Measurements from ENCODE around the gene CRPPA.

DNA sequence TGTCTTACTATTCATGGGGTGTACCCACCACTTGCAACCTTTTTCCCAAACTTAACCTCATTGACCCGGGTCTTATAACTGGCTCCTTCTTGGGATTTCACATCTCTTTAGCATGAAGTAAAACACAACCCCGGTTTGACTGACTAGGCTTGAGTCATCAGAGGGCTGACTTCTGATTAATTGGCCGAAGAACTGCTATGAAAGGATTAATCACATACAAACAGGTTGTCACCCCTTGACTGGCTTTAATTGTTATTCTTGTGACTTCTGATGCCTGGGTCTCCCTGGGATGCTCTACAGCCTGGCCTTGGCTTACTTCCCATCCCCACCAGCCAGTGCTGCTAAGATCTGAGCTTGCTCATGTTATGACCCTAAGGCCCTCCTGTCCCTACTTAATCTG lies 8.8 kb upstream of the CRPPA start:
- TF ChIP-seq POLR2A (IDR thresholded peaks at IDR 0.05): no peak
- TF ChIP-seq POLR2AphosphoS5 (IDR thresholded peaks at IDR 0.05): no peak
- TF ChIP-seq, protein P1, sequence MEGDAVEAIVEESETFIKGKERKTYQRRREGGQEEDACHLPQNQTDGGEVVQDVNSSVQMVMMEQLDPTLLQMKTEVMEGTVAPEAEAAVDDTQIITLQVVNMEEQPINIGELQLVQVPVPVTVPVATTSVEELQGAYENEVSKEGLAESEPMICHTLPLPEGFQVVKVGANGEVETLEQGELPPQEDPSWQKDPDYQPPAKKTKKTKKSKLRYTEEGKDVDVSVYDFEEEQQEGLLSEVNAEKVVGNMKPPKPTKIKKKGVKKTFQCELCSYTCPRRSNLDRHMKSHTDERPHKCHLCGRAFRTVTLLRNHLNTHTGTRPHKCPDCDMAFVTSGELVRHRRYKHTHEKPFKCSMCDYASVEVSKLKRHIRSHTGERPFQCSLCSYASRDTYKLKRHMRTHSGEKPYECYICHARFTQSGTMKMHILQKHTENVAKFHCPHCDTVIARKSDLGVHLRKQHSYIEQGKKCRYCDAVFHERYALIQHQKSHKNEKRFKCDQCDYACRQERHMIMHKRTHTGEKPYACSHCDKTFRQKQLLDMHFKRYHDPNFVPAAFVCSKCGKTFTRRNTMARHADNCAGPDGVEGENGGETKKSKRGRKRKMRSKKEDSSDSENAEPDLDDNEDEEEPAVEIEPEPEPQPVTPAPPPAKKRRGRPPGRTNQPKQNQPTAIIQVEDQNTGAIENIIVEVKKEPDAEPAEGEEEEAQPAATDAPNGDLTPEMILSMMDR (IDR thresholded peaks at IDR 0.05): no peak
- TF ChIP-seq EP300 (IDR thresholded peaks at IDR 0.05): no peak

Measured in sigmoid colon (tissue), 4 donors.